Mesothelial cell of epicardium (in vitro differentiated cells): Measurements from ENCODE around the gene CDK16. TPM values are rescaled to one million over a fixed set of nuclear protein-coding genes. Genes with fewer than 3 reads are reported as not detected.

Source experiments
- DNase-seq, 2 experiments: peaks; one replicate each; pipeline ENCODE4 v3.0.0; 2021; ENCODE audit warnings: low spot score in 2 of 2; ENCODE audit not compliant: unreplicated experiment in 2 of 2
- H3K27ac Mint-ChIP-seq: 2 replicates; pipeline ENCODE4 v1.8.0; 2021; ENCODE audit warnings: mixed read lengths
- H3K27me3 Mint-ChIP-seq: 2 replicates; pipeline ENCODE4 v1.8.0; 2021; ENCODE audit warnings: low read depth, mixed read lengths
- H3K36me3 Mint-ChIP-seq: 2 replicates; pipeline ENCODE4 v1.8.0; 2021; ENCODE audit warnings: mixed read lengths
- H3K4me1 Mint-ChIP-seq: 2 replicates; pipeline ENCODE4 v1.8.0; 2021; ENCODE audit warnings: mixed read lengths
- H3K4me3 Mint-ChIP-seq: 2 replicates; pipeline ENCODE4 v1.8.0; 2021; ENCODE audit warnings: mild to moderate bottlenecking, moderate library complexity, mixed read lengths
- H3K9me3 Mint-ChIP-seq: 2 replicates; pipeline ENCODE4 v1.8.0; 2021; ENCODE audit warnings: mixed read lengths
- total RNA-seq: library from RNA; stranded (reverse); gene quantifications from 3 replicates; pipeline ENCODE4 v1.2.1, GENCODE V29; 2021
- TF ChIP-seq, protein P1 (sequence below): fragments of 200-600 bp; sonication (generic); IDR thresholded peaks from one replicate; pipeline ENCODE4 v1.5.0; 2021; ENCODE audit warnings: antibody characterized with exemption; ENCODE audit not compliant: unreplicated experiment

CDK16 gene
- total RNA-seq, 1 donor from 2014 or later: 216 TPM

DNA sequence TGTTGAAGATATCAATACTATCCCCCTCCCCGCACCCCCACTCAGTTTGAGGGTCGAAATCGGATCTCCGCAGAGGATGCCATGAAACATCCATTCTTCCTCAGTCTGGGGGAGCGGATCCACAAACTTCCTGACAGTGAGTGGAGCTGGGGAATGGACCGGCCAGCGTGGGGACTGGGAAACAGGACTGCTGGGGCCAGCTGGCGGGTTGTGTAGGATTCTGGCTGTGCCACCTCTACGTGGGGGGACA is 8.8 kb downstream of the CDK16 start:
- Mint-ChIP-seq H3K27ac (no peak overlapping the region), H3K27me3 (no peaks in the 10 kb centered on the region), H3K9me3 (no peaks in the 10 kb centered on the region), H3K4me3 (no peak overlapping the region), H3K4me1 (peaks cover 4% of the 10 kb centered on the region), H3K36me3 (peaks cover 35% of the 10 kb centered on the region)
- DNase-seq: no peak
- TF ChIP-seq, protein P1, sequence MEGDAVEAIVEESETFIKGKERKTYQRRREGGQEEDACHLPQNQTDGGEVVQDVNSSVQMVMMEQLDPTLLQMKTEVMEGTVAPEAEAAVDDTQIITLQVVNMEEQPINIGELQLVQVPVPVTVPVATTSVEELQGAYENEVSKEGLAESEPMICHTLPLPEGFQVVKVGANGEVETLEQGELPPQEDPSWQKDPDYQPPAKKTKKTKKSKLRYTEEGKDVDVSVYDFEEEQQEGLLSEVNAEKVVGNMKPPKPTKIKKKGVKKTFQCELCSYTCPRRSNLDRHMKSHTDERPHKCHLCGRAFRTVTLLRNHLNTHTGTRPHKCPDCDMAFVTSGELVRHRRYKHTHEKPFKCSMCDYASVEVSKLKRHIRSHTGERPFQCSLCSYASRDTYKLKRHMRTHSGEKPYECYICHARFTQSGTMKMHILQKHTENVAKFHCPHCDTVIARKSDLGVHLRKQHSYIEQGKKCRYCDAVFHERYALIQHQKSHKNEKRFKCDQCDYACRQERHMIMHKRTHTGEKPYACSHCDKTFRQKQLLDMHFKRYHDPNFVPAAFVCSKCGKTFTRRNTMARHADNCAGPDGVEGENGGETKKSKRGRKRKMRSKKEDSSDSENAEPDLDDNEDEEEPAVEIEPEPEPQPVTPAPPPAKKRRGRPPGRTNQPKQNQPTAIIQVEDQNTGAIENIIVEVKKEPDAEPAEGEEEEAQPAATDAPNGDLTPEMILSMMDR: no peak

DNA sequence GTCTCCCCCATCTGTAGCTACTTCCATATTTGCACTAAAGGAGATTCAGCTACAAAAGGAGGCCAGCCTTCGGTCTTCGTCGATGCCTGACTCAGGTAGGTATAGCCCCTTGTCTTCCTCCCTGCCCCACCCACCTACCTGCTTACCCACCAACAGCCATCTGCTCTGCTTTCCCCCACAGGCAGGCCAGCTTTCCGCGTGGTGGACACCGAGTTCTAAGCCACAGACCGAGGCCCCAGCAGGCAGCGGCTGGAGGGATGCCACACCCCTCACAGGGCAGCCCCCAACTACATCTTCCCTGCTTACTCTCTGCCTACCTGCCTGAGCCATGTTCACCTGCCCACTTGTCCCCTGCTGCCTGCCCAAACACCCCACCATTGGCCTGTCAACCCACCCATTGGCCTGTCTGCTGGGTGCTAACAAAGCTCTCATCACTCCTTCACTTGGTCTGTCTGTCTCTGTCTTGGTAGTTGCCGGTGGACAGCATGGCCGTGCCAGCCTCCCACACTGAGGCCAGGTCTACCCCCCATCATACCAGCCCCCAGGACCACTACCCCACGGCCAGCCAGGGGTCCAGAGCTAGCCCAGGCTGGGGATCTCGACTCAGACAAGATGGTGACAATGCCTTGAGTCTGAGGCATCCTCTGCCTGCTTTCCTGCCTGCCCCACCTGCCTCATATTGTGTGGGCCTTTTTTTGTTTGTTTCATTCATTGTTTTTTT is 10.2 kb downstream of the CDK16 start:
- Mint-ChIP-seq H3K36me3 (peaks cover 31% of the 10 kb centered on the region), H3K9me3 (no peaks in the 10 kb centered on the region), H3K4me1 (peaks cover 11% of the 10 kb centered on the region), H3K27ac (no peak overlapping the region), H3K27me3 (no peaks in the 10 kb centered on the region), H3K4me3 (no peak overlapping the region)
- TF ChIP-seq, protein P1: no peak
- no peak for DNase-seq

DNA sequence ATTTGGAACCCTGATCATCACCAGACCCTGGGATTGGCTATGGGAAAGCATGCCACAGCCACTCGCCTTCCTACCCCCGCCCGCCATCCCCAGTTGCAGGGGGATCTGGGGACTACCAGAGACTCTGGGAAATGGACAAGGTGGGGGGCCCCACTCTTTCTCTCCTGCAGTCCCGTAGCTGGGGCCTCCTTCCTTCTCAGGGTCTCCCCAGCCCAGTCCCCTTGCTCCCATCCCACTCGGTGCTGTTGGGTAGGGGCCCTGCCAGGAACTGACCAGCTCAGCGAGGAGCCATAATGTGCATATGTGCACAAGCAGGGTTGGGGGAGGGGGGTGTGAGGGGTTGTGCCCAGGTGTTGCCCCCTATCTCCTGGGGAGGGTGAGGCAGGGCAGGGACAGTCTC is 10.9 kb downstream of the CDK16 start:
- Mint-ChIP-seq H3K27ac (no peak overlapping the region), H3K4me3 (no peak overlapping the region), H3K4me1 (peaks cover 11% of the 10 kb centered on the region), H3K9me3 (no peaks in the 10 kb centered on the region), H3K36me3 (peaks cover 31% of the 10 kb centered on the region), H3K27me3 (no peaks in the 10 kb centered on the region)
- DNase-seq: no peak
- TF ChIP-seq, protein P1: no peak

DNA sequence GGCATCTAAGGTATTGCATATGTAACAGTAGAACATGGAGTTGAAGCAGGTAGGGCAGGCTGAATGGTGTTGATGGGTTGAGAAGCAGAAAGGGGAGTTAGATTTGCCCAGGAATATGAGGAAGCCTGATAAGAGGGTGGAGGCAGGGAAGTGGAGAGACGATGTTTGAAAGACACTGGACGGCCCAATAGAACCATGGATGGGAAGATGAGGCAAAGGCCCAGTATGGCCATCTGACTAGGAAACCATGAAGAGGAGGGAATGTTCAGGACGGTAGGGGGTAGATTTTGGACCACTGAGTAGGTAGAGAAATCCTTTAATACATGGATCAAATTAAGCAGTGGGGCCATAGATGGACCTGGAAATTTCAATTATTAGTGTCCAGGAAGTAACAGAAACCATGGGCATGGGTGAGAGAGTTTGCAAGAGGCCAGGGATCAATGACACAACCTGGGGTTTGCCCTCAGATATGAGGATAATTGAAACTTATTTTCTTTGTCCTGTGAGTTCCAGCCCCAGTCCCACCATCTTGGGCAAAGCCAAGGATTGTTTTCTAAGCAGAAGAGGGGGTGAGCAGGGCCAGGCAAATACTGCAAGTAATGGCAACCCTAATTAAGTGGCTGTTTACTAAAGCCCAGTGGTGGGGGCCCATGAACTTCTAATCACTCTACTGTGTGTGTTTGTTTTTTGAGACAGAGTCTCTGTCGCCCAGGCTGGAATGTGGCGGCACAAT is 11.8 kb downstream of the CDK16 start:
- Mint-ChIP-seq H3K9me3 (no peaks in the 10 kb centered on the region), H3K4me3 (no peak overlapping the region), H3K27ac (peak overlapping the region; percentile 29), H3K4me1 (peaks cover 15% of the 10 kb centered on the region), H3K36me3 (peaks cover 26% of the 10 kb centered on the region), H3K27me3 (no peaks in the 10 kb centered on the region)
- no peak for DNase-seq
- TF ChIP-seq, protein P1: no peak

DNA sequence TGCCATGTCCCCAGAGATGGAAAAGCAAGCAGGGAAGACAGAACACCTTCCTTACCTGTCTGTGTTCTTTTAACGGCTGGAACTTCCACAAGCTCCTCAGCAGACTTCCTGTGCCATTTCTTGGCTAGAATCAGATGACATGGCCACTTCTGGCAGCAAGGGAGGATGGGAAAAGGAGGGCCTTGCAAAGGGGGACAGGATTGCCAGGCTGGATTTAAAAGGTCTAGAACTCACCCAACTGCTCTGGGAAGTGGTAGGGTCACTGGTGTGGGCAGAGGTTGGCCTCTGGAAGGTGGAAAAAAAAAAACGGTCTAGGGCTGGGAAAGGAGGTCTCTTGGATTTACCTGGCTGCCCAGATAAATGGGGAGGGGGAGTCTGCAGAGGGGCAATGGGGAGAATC is 12.7 kb downstream of the CDK16 start:
- Mint-ChIP-seq H3K9me3 (no peaks in the 10 kb centered on the region), H3K27ac (peak overlapping the region; percentile 100), H3K4me1 (peaks cover 23% of the 10 kb centered on the region), H3K27me3 (no peaks in the 10 kb centered on the region), H3K4me3 (peak overlapping the region; percentile 24), H3K36me3 (peaks cover 20% of the 10 kb centered on the region)
- TF ChIP-seq, protein P1: no peak
- no peak for DNase-seq
